ENCODE results near the gene ACCS.

The ACCS gene

GRCh38 chr11:44072757-44073658 lies 6.9 kb downstream of the ACCS start:
- no peaks in the 10 kb centered on the region for H3K4me1 ChIP-seq (ENCODE audit: low read depth, poor library complexity, severe bottlenecking)

GRCh38 chr11:44078794-44079193 lies 12.7 kb downstream of the ACCS start:
- H3K36me3 ChIP-seq (ENCODE audit: insufficient read depth): no peaks in the 10 kb centered on the region
- TF ChIP-seq CTCF (conservative IDR thresholded peaks at IDR 0.05; ENCODE audit: low read depth, low read length): no peak
- H3K27me3 ChIP-seq (ENCODE audit: insufficient read depth, low read depth): no peaks in the 10 kb centered on the region
- no peaks in the 10 kb centered on the region for H3K79me2 ChIP-seq (ENCODE audit: insufficient read depth, low read depth)
- no peak overlapping the region for H3K4me3 ChIP-seq (IDR thresholded peaks at IDR 0.05; ENCODE audit: insufficient read depth, low read depth, low read length)
- no peak overlapping the region for H3K9ac ChIP-seq
- no peaks in the 10 kb centered on the region for H3K4me1 ChIP-seq (ENCODE audit: low read depth, poor library complexity, severe bottlenecking)
- no peaks in the 10 kb centered on the region for H4K20me1 ChIP-seq (ENCODE audit: insufficient read depth)
- no peak overlapping the region for H3K27ac ChIP-seq
- no peak overlapping the region for H2AFZ ChIP-seq (ENCODE audit: low read depth)
- H3K4me2 ChIP-seq: no peak overlapping the region

More at GRCh38 chr11:44072757-44073658, 6.9 kb downstream of the ACCS start:
- TF ChIP-seq CTCF (conservative IDR thresholded peaks at IDR 0.05; ENCODE audit: low read depth, low read length): no peak
- Histone ChIP-seq H4K20me1 (ENCODE audit: insufficient read depth) (no peaks in the 10 kb centered on the region), H3K27me3 (ENCODE audit: insufficient read depth, low read depth) (no peaks in the 10 kb centered on the region), H3K27ac (no peak overlapping the region), H3K9ac (no peak overlapping the region), H3K79me2 (ENCODE audit: insufficient read depth, low read depth) (no peaks in the 10 kb centered on the region), H3K4me2 (no peak overlapping the region), H2AFZ (ENCODE audit: low read depth) (no peak overlapping the region), H3K4me3 (IDR thresholded peaks at IDR 0.05; ENCODE audit: insufficient read depth, low read depth, low read length) (no peak overlapping the region), H3K36me3 (ENCODE audit: insufficient read depth) (no peaks in the 10 kb centered on the region)

GRCh38 chr11:44079376-44079775 lies 13.3 kb downstream of the ACCS start:
- no peak for TF ChIP-seq CTCF (conservative IDR thresholded peaks at IDR 0.05; ENCODE audit: low read depth, low read length)
- Histone ChIP-seq H3K4me3 (IDR thresholded peaks at IDR 0.05; ENCODE audit: insufficient read depth, low read depth, low read length) (no peak overlapping the region), H3K36me3 (ENCODE audit: insufficient read depth) (no peaks in the 10 kb centered on the region), H2AFZ (ENCODE audit: low read depth) (no peak overlapping the region), H3K27ac (no peak overlapping the region), H3K79me2 (ENCODE audit: insufficient read depth, low read depth) (no peaks in the 10 kb centered on the region), H3K4me2 (no peak overlapping the region), H3K9ac (no peak overlapping the region), H4K20me1 (ENCODE audit: insufficient read depth) (no peaks in the 10 kb centered on the region), H3K27me3 (ENCODE audit: insufficient read depth, low read depth) (no peaks in the 10 kb centered on the region), H3K4me1 (ENCODE audit: low read depth, poor library complexity, severe bottlenecking) (no peaks in the 10 kb centered on the region)

GRCh38 chr11:44080951-44081350 lies 14.9 kb downstream of the ACCS start:
- no peak for TF ChIP-seq CTCF (conservative IDR thresholded peaks at IDR 0.05; ENCODE audit: low read depth, low read length)
- H3K4me2 ChIP-seq: no peak overlapping the region
- H3K79me2 ChIP-seq (ENCODE audit: insufficient read depth, low read depth): no peaks in the 10 kb centered on the region
- no peaks in the 10 kb centered on the region for H4K20me1 ChIP-seq (ENCODE audit: insufficient read depth)
- H3K27me3 ChIP-seq (ENCODE audit: insufficient read depth, low read depth): no peaks in the 10 kb centered on the region
- H2AFZ ChIP-seq (ENCODE audit: low read depth): no peak overlapping the region
- H3K9ac ChIP-seq: no peak overlapping the region
- no peaks in the 10 kb centered on the region for H3K36me3 ChIP-seq (ENCODE audit: insufficient read depth)
- H3K4me3 ChIP-seq (IDR thresholded peaks at IDR 0.05; ENCODE audit: insufficient read depth, low read depth, low read length): no peak overlapping the region
- H3K4me1 ChIP-seq (ENCODE audit: low read depth, poor library complexity, severe bottlenecking): no peaks in the 10 kb centered on the region
- H3K27ac ChIP-seq: no peak overlapping the region

Data from KMS-11 (cell line).